Glomerular endothelial cell (primary cell): Measurements from ENCODE around the gene RFX1. TPM values are rescaled to one million over a fixed set of nuclear protein-coding genes. Genes with fewer than 3 reads are reported as not detected.
A peak's percentile ranks its signal among the peaks of the same experiment; 100 is the strongest.
"Not testable (repeated sequence)": the region's sequence is repeated elsewhere in the genome, so short reads cannot be mapped to it uniquely, and the experiment has no call there.

Experiments used
- DNase-seq: peaks from one replicate; pipeline ENCODE4 v3.0.0-alpha.2; 2011; ENCODE audit warnings: low read depth, low spot score; ENCODE audit errors: extremely low read depth
- total RNA-seq: library from RNA; depleted of rRNA; stranded (reverse); fragments of >200 nt; gene quantifications from 2 replicates; pipeline ENCODE4 v1.2.3, GENCODE V29; 2015

RFX1 gene
- total RNA-seq, result 6.7 and 8.2 TPM in 2 replicates

GRCh38 chr19:14006085-14006765 lies at the start of gene RFX1:
TSS of gene RFX1 (minus strand) at chr19:14006320. CDS start at chr19:13993843, 12,477 bp downstream.
- DNase-seq, result peak; percentile 99

DNA sequence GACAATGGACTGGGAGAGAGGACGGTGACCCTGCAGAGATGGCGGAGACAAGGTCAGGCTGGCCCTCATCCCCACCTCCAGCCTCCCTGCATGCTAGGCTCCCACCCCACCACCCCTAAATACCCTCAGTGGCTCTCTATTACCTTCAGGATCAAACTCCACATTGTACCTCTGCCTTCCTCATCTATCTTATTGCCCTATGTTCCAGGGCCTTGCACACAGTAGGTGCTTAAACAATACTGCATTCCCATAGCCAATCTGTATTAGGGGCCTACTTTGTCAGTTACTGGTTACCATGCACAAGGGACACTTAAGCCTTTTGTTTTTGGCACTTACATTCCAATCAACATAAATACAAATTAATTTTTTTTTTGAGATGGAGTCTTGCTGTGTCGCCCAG lies 49.3 kb upstream of the RFX1 start:
- no peak for DNase-seq

DNA sequence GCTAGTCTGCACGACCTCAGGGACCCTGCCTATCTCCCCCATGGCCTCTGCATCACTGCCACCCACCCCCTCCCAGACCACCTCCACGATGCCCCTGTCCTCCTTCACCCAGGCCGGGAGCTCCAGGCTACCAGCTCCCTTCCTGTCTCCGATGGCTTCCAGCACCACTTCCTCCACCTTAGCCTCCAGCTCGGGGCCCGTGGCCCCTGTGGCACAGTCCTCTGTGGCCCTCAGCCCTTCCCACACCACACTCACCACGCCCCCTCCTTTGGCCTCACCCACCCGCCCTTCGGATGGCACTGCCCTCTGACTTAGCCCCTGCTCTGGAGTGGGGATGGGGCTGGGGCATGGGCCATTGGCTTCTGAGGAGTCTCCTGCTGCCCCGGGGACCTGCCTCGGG lies 48.6 kb upstream of the RFX1 start:
- DNase-seq, result no peak

DNA sequence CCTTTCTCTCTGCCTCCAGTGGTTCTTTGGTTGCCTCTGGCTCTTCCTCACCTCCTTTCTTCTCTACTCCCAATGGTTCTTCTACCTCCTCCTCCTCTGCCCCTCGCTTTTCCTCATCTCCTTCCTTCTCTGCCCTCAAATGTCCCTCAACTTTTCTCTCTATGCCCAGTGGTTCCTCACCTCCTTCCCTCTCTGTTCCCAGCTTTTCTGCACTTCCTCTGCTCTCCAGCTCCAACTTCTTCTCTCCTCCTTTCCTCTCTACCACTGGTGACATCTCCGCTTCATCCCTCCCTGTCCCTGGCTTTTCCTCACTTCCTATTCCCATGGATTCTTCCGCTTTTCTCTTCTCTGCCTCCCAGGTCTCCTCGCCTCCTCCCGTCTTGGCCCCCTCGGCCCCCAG lies 48.0 kb upstream of the RFX1 start:
- no peak for DNase-seq

DNA sequence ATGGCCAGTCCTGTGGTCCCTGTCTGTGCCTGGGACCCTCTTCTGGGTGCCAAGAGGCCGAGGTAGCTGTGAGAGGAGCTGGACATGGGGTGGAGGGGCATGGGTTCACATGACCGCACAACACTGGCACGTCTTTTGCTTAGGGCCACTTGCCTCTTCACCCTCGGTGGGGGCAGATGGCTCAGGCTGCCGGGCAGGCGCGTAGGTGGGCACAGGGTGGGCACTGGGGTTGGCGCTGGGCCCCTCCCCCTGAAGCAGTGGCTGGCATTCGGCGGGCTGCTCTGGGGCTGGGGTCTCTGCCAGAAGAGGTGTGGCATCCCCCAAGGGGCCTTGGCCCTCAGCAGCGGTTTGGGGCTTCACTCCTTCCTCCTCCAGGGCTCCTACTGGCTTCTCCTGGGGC lies 47.4 kb upstream of the RFX1 start:
- no peak for DNase-seq

GRCh38 chr19:14053032-14053431 lies 46.9 kb upstream of the RFX1 start:
- no peak for DNase-seq

- no peak for DNase-seq
Observed at GRCh38 chr19:14052470-14052869, 46.4 kb upstream of the RFX1 start.

DNA sequence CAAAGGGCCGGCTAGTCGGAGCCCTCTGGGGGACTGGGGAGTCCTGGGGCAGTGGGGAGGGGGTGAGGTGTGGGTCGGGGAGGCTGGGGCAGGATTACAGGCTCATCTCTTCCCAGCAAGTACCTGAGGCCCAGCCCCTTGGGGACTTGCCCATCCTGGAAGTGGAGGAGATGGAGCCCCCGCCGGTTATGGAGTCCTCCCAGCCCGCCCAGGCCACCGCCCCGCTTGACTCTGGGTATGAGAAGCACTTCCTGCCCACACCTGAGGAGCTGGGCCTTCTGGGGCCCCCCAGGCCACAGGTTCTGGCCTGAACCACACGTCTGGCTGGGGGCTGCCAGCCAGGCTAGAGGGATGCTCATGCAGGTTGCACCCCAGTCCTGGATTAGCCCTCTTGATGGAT lies 45.9 kb upstream of the RFX1 start:
- no peak for DNase-seq

- DNase-seq, result not testable (repeated sequence)
Observed at GRCh38 chr19:14050961-14051360, 44.8 kb upstream of the RFX1 start.

DNA sequence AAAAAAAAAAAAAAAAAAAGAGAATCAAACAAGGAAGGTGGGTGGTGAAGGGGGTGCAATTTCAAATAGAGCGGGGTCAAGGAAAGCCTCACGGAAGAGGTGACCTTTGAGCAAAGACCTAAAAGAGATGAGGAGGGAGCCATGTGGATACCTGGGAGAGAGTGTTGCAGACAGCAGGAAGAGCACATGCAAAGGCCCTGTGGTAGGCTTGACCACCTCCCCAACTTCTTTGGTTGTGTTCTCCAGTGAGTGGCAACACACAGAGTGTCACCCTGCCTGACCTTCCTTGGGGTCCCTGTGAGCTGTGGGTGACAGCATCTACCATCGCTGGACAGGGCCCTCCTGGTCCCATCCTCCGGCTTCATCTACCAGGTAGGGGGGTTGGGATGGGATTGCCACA lies 44.4 kb upstream of the RFX1 start:
- no peak for DNase-seq

DNA sequence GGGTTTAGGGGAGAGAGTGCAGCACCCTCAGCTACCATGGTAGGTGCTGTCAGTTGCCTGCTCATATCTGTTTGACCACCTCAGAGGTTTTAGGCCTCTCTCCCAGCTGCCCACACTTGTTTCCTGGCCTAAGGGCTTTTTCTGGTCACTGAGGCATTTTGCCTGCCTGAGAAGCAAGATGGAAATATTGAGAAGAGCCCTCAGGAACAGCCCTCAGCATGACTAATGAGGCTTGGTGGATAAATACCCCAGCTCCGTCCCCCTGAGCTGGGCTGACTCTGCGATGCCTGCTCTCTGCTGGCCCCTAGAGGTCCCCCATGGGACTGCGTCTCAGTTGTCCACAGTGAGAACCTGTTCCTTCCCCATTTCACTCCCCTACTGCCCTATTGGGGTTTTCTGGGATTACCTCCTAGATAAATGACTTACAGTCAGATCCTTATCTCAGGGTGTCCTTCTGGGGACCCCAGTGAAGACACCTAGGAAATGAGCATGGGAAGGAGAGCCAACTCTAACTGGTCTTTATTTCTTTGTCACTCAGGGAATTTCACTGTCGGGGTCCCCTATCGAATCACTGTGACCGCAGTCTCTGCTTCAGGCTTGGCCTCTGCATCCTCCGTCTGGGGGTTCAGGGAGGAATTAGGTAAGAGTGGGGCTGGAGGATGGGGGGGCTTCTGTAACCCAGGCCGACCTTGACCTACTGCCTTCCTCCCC lies 42.5 kb upstream of the RFX1 start:
- no peak for DNase-seq

DNA sequence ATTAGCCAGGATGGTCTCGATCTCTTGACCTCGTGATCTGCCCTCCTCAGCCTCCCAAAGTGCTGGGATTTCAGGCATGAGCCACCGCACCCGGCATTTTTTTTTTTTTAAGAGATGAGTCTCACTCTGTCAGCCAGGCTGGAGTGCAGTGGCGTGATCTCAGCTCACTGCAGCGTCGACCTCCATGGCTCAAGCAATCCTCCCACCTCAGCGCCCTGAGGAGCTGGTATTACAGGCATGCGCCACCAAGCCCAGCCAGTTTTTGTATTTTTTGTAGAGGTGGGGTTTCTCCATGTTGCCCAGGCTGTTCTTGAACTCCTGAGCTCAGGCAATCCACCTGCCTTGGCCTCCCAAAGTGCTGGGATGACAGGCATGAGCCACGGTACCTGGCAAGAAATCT lies 41.7 kb upstream of the RFX1 start:
- DNase-seq, result not testable (repeated sequence)

GRCh38 chr19:14042659-14043608 lies 36.8 kb upstream of the RFX1 start:
- peak; percentile 73 for DNase-seq

DNA sequence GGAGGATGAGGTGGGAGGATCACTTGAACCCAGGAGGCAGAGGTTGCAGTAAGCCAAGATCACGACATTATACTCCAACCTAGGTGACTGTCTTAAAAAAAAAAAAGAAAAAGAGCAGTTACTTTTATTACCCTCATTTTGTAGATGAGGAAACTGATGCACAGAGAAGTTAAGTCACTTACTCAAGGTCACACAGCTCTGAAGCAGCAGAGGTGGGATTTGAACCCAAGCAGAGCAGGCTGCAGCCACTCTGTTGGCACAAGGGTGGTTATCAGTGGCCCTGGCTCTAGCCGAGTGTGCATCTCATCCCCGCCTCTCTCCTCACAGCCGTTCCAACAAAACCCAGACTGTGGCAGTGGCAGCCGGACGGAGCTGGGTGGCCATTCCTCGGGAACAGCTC lies 33.1 kb upstream of the RFX1 start:
- no peak for DNase-seq

DNA sequence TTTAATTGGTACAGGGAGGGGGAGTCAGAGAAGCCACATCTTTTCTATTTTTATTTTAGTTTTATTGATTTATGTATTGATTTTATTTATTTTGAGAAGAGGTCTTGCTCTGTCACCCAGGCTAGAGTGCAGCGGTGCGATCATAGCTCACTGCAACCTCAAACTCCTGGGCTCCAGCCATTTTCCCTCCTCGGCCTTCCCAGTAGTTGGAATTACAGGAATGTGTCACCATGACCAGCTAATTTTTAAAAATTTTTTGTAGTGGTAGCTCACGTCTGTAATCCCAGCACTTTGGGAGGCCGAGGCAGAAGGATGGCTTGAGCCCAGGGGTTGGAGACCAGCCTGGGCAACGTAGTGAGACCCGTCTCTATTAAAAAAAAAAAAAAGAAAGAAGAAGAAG lies 29.6 kb upstream of the RFX1 start:
- no peak for DNase-seq

GRCh38 chr19:14035159-14035558 lies 29.0 kb upstream of the RFX1 start:
- DNase-seq, result not testable (repeated sequence)

DNA sequence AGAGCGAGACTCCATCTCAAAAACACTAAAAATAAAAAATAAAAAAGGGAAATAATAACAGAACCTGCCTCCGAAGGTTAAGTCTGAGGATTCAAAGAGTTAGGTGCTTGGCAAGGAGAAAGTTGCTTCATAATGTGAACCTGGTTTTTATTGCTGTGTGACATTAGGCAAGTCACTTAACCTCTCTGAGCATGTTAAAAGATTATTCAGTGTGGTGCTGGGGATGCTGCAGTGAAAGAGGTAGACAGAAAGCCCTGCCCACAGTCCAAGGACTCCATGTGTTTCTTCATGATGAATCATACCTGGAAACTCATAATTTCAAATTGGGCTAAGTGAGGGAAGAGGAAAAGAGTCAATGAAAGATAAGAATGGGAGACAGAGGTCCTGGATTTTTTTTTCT lies 27.8 kb upstream of the RFX1 start:
- DNase-seq, result no peak

- DNase-seq, result no peak
Observed at GRCh38 chr19:14031719-14032480, 25.8 kb upstream of the RFX1 start, which contains the start of gene IL27RA. TSS of gene IL27RA (plus strand) at chr19:14031762. CDS start at chr19:14031873, 111 bp downstream.

- DNase-seq, result no peak
Observed at GRCh38 chr19:14030997-14031718, 25.0 kb upstream of the RFX1 start.

DNA sequence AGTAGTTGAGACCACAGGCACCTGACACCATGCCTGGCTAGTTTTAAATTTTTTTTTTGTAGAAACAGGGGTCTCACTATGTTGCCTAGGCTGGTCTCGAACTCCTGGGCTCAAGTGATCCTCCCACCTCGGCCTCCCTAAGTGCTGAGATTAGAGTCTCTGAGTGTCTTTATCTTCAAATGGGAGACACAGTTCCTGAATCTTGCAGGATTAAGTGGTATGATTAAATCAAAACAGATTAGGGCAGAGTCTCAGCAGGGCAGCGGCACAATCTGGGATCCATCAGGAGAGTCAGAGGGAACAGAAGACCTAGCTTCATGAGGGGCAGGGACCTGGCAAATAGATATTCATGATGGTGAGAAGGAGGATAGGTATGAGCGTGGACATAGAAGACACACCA lies 22.8 kb upstream of the RFX1 start:
- DNase-seq, result no peak
